Keratinocyte (primary cell): ENCODE measurements around the gene POLR3K. TPM values are rescaled to one million over a fixed set of nuclear protein-coding genes. Genes with fewer than 3 reads are reported as not detected.

Source experiments
- DNase-seq: peaks from one replicate; pipeline ENCODE4 v3.0.0-alpha.2; 2011; ENCODE audit warnings: low read depth, missing footprints, low spot score
- FAIRE-seq: peaks from 2 replicates; lab custom pipeline; 2011; peaks lifted over from hg19 to GRCh38; lab: Jason Lieb, UNC
- H2AFZ ChIP-seq: 2 replicates; pipeline ENCODE4 v1.6.0; 2012; ENCODE audit warnings: low read length, control low read depth, inconsistent platforms; ENCODE audit not compliant: control insufficient read depth
- H3K27ac ChIP-seq: 2 replicates; pipeline ENCODE4 v1.5.1; 2011; ENCODE audit warnings: low read length; ENCODE audit not compliant: control insufficient read depth, insufficient read depth
- H3K27me3 ChIP-seq: 3 replicates; pipeline ENCODE4 v1.6.0; 2011; ENCODE audit warnings: low read length; ENCODE audit not compliant: control insufficient read depth, insufficient read depth; ENCODE audit errors: extremely low read depth
- H3K36me3 ChIP-seq, 2 experiments: 2 replicates in 1 of 2; 3 replicates in 1 of 2; pipeline ENCODE4 v1.5.1; 2011; ENCODE audit warnings: low read length in 2 of 2, mild to moderate bottlenecking in 1 of 2; ENCODE audit not compliant: control insufficient read depth in 2 of 2, insufficient read depth in 2 of 2; ENCODE audit errors: extremely low read depth in 1 of 2
- H3K4me1 ChIP-seq: 3 replicates; pipeline ENCODE4 v1.5.1; 2011; ENCODE audit warnings: low read length; ENCODE audit not compliant: control insufficient read depth, insufficient read depth; ENCODE audit errors: extremely low read depth
- H3K4me2 ChIP-seq: 3 replicates; pipeline ENCODE4 v1.6.0; 2011; ENCODE audit warnings: low read depth, low read length; ENCODE audit not compliant: control insufficient read depth, insufficient read depth; ENCODE audit errors: extremely low read depth
- H3K4me3 ChIP-seq, 3 experiments: fragments of 200-600 bp in 1 of 3; sonication (generic) in 1 of 3; 2 replicates in 2 of 3; 3 replicates in 1 of 3; pipeline ENCODE4 v1.5.1; 2011 to 2016; ENCODE audit warnings: low read length in 3 of 3, mild to moderate bottlenecking in 3 of 3, control low read depth in 2 of 3, inconsistent platforms in 1 of 3, low read depth in 1 of 3, mixed read lengths in 1 of 3, mixed run types in 1 of 3, moderate library complexity in 1 of 3; ENCODE audit not compliant: control insufficient read depth in 2 of 3, insufficient read depth in 2 of 3; ENCODE audit errors: extremely low read depth in 1 of 3
- H3K79me2 ChIP-seq: 2 replicates; pipeline ENCODE4 v1.6.0; 2012; ENCODE audit warnings: low read length; ENCODE audit not compliant: control insufficient read depth, insufficient read depth
- H3K9ac ChIP-seq: 3 replicates; pipeline ENCODE4 v1.6.0; 2011; ENCODE audit warnings: low read length; ENCODE audit not compliant: control insufficient read depth, insufficient read depth; ENCODE audit errors: extremely low read depth
- H3K9me1 ChIP-seq: 3 replicates; pipeline ENCODE4 v1.6.0; 2011; ENCODE audit warnings: low read length; ENCODE audit not compliant: control insufficient read depth, insufficient read depth; ENCODE audit errors: extremely low read depth
- H3K9me3 ChIP-seq: 2 replicates; pipeline ENCODE4 v1.5.1; 2012; ENCODE audit warnings: low read depth, low read length; ENCODE audit not compliant: control insufficient read depth
- H4K20me1 ChIP-seq: 3 replicates; pipeline ENCODE4 v1.6.0; 2011; ENCODE audit warnings: low read length; ENCODE audit not compliant: control insufficient read depth, insufficient read depth; ENCODE audit errors: extremely low read depth
- EZH2 ChIP-seq: IDR thresholded peaks from one replicate; pipeline ENCODE4 v1.6.1; 2012; ENCODE audit warnings: inconsistent platforms, mild to moderate bottlenecking, low read length, moderate library complexity
- dilution Hi-C: fragments of 300-500 bp; cut with MboI; formaldehyde crosslinking; loops from one replicate; pipeline ENCODE4 v1.7.0; 2020; ENCODE audit warnings: low sequenced_read_pairs; ENCODE audit not compliant: extremely low pct_ligation_motif_present
- polyA plus RNA-seq, 5 experiments: library from polyadenylated mRNA; depleted of rRNA in 3 of 5; stranded (reverse) in 3 of 5; stranded (forward) in 1 of 5; unstranded in 1 of 5; fragments of >200 nt; gene quantifications; 1 replicate in 1 of 5; 2 replicates in 3 of 5; 3 replicates in 1 of 5; pipeline versions ENCODE4 v1.2.1 to v1.2.3, GENCODE V29; 2011 to 2012; ENCODE audit warnings: missing spikeins in 2 of 5, low read depth in 1 of 5, low replicate concordance in 1 of 5
- TF ChIP-seq, protein P1 (sequence below), 3 experiments: IDR thresholded peaks in 1 of 3; conservative IDR thresholded peaks in 1 of 3; optimal IDR thresholded peaks in 1 of 3; 2 replicates in 2 of 3; 3 replicates in 1 of 3; pipeline versions ENCODE3 to v1.5.1; 2011; ENCODE audit warnings: low read length in 3 of 3, mild to moderate bottlenecking in 3 of 3, moderate library complexity in 2 of 3, control low read depth in 1 of 3, inconsistent platforms in 1 of 3; ENCODE audit not compliant: insufficient read depth in 2 of 3; ENCODE audit errors: extremely low read depth in 1 of 3

POLR3K gene
- polyA plus RNA-seq, 1 donor (not counting 4 experiments of a cell fraction or from before 2014, with no cell fraction given): 23.2 TPM

DNA sequence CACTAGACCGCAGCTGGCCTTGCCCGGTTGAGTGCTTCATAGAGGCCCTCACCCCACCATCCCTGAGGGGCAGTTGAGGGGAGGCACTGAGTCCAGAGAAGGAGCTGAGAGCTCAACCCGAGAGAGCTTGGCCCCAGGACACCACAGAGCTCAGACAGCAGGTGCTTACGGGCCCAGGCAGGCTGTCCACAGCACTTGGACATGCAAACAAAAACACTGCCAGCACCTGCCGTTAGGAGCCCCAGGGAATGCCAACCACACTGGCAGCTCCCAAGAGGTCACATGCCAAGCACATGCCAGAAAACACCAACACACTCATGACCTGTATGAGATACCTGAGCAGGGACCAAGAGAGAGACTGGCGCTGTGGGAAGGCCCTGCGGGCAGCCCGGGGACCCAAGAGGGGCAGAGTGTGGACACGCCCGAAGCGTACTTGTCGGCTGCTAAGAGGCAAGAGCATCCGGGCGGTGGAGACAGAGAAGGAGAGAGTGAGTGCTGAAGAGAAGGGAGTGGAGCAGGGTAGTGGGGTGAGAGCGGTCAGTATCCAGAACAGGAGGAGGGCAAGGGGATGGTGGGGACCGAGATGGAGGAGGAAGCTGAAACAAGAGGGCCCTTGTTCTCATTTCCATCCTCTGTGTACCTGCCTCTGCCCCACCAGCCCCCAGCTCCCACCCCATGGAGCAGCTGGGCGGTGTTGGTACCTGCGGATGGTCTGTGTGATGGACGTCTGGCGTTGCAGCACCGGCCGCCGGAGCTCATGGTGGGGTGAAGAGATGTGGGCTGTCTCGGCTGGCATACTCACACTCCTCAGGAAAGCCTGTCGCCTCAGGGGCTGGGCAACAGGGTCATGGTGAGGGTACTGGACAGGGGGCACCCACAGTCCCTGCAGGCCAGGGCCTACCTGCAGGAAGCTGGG lies 10.8 kb upstream of the POLR3K start:
- Histone ChIP-seq H3K36me3 (peaks cover 19 to 30% of the 10 kb centered on the region in 2 experiments), H3K4me3 (no peak overlapping the region), H3K4me1 (peaks cover 3% of the 10 kb centered on the region), H3K9me1 (no peaks in the 10 kb centered on the region), H3K9ac (no peak overlapping the region), H4K20me1 (peaks cover 4% of the 10 kb centered on the region), H3K27ac (no peak overlapping the region), H3K9me3 (no peaks in the 10 kb centered on the region), H3K4me2 (no peak overlapping the region), H2AFZ (no peak overlapping the region), H3K27me3 (no peaks in the 10 kb centered on the region), H3K79me2 (peaks cover 12% of the 10 kb centered on the region)
- TF ChIP-seq, protein P1, sequence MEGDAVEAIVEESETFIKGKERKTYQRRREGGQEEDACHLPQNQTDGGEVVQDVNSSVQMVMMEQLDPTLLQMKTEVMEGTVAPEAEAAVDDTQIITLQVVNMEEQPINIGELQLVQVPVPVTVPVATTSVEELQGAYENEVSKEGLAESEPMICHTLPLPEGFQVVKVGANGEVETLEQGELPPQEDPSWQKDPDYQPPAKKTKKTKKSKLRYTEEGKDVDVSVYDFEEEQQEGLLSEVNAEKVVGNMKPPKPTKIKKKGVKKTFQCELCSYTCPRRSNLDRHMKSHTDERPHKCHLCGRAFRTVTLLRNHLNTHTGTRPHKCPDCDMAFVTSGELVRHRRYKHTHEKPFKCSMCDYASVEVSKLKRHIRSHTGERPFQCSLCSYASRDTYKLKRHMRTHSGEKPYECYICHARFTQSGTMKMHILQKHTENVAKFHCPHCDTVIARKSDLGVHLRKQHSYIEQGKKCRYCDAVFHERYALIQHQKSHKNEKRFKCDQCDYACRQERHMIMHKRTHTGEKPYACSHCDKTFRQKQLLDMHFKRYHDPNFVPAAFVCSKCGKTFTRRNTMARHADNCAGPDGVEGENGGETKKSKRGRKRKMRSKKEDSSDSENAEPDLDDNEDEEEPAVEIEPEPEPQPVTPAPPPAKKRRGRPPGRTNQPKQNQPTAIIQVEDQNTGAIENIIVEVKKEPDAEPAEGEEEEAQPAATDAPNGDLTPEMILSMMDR (optimal IDR thresholded peaks at IDR 0.05 in 1 of 3, IDR thresholded peaks at IDR 0.05 in 1 of 3, conservative IDR thresholded peaks at IDR 0.05 in 1 of 3; ENCODE audit: extremely low read depth in 1 of 3, insufficient read depth in 2 of 3, low read length in 3 of 3): no peak
- no peak for TF ChIP-seq EZH2
- dilution Hi-C loops: no loop called here
- no peak for DNase-seq
- FAIRE-seq: no peak

DNA sequence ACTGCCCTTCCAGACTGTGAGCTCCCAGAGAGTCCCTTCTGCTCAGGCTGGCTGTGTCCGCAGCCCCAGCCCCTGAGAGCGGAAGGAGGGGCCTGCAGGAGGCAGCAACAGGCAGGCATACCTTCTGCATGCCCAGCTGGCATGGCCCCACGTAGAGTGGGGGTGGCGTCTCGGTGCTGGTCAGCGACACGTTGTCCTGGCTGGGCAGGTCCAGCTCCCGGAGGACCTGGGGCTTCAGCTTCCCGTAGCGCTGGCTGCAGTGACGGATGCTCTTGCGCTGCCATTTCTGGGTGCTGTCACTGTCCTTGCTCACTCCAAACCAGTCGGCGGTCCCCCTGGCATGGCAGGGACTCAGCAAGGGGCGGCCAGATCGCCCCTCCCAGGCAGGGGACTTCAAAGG lies 10.1 kb upstream of the POLR3K start:
- Histone ChIP-seq H3K9me3 (no peaks in the 10 kb centered on the region), H3K79me2 (peaks cover 6% of the 10 kb centered on the region), H4K20me1 (peaks cover 4% of the 10 kb centered on the region), H3K36me3 (peaks cover 22 to 34% of the 10 kb centered on the region in 2 experiments), H2AFZ (no peak overlapping the region), H3K4me1 (peaks cover 2% of the 10 kb centered on the region), H3K9me1 (no peaks in the 10 kb centered on the region), H3K27ac (no peak overlapping the region), H3K4me3 (no peak overlapping the region), H3K9ac (no peak overlapping the region), H3K27me3 (no peaks in the 10 kb centered on the region), H3K4me2 (no peak overlapping the region)
- FAIRE-seq (no peak), DNase-seq (no peak)
- dilution Hi-C loops: no loop called here
- TF ChIP-seq, protein P1 (optimal IDR thresholded peaks at IDR 0.05 in 1 of 3, IDR thresholded peaks at IDR 0.05 in 1 of 3, conservative IDR thresholded peaks at IDR 0.05 in 1 of 3; ENCODE audit: extremely low read depth in 1 of 3, insufficient read depth in 2 of 3, low read length in 3 of 3): no peak
- TF ChIP-seq EZH2: no peak
